Astrocyte (in vitro differentiated cells and primary cell): ENCODE data around the gene TNIP1. TPM values are rescaled to one million over a fixed set of nuclear protein-coding genes. Genes with fewer than 3 reads are reported as not detected.

Experiments used
- DNase-seq: peaks from one replicate; pipeline ENCODE4 v3.0.0-alpha.2; 2010; ENCODE audit warnings: low read depth
- FAIRE-seq: peaks from 2 replicates; lab custom pipeline; 2011; peaks lifted over from hg19 to GRCh38; lab: Jason Lieb, UNC
- H2AFZ ChIP-seq: 2 replicates; pipeline ENCODE4 v1.6.0; 2012; ENCODE audit warnings: low read depth, low read length, inconsistent platforms
- H3K27ac ChIP-seq: 2 replicates; pipeline ENCODE4 v1.5.1; 2011; ENCODE audit warnings: low read depth, low read length, inconsistent platforms
- H3K27me3 ChIP-seq: 2 replicates; pipeline ENCODE4 v1.6.0; 2011; ENCODE audit warnings: low read length, inconsistent platforms; ENCODE audit not compliant: insufficient read depth
- H3K36me3 ChIP-seq: 2 replicates; pipeline ENCODE4 v1.5.1; 2011; ENCODE audit warnings: low read length, inconsistent platforms; ENCODE audit not compliant: insufficient read depth
- H3K4me1 ChIP-seq: 2 replicates; pipeline ENCODE4 v1.5.1; 2011; ENCODE audit warnings: low read length, inconsistent platforms; ENCODE audit not compliant: insufficient read depth
- H3K4me2 ChIP-seq: 2 replicates; pipeline ENCODE4 v1.6.0; 2012; ENCODE audit warnings: low read length, inconsistent platforms
- H3K4me3 ChIP-seq: 2 replicates; pipeline ENCODE4 v1.5.1; 2011; ENCODE audit warnings: low read depth, mild to moderate bottlenecking, low read length, inconsistent platforms; ENCODE audit not compliant: insufficient read depth
- H3K79me2 ChIP-seq: 2 replicates; pipeline ENCODE4 v1.6.0; 2012; ENCODE audit warnings: mild to moderate bottlenecking, low read length, inconsistent platforms; ENCODE audit not compliant: insufficient read depth
- H3K9ac ChIP-seq: 2 replicates; pipeline ENCODE4 v1.6.0; 2012; ENCODE audit warnings: mild to moderate bottlenecking, low read length, inconsistent platforms
- H3K9me3 ChIP-seq: 2 replicates; pipeline ENCODE4 v1.5.1; 2012; ENCODE audit warnings: low read depth, mild to moderate bottlenecking, low read length, inconsistent platforms; ENCODE audit not compliant: insufficient read depth
- H4K20me1 ChIP-seq: 2 replicates; pipeline ENCODE4 v1.6.0; 2012; ENCODE audit warnings: low read length, inconsistent platforms; ENCODE audit not compliant: insufficient read depth
- H3K27ac Mint-ChIP-seq: one replicate; pipeline ENCODE4 v1.8.0; 2021; ENCODE audit warnings: mild to moderate bottlenecking, mixed read lengths; ENCODE audit not compliant: unreplicated experiment
- H3K27me3 Mint-ChIP-seq: one replicate; pipeline ENCODE4 v1.8.0; 2021; ENCODE audit warnings: low read depth, mixed read lengths; ENCODE audit not compliant: unreplicated experiment
- H3K36me3 Mint-ChIP-seq: one replicate; pipeline ENCODE4 v1.8.0; 2021; ENCODE audit warnings: low read depth, mixed read lengths; ENCODE audit not compliant: unreplicated experiment
- H3K4me1 Mint-ChIP-seq: one replicate; pipeline ENCODE4 v1.8.0; 2021; ENCODE audit warnings: low read depth, mixed read lengths; ENCODE audit not compliant: unreplicated experiment
- H3K4me3 Mint-ChIP-seq: one replicate; pipeline ENCODE4 v1.8.0; 2021; ENCODE audit warnings: mild to moderate bottlenecking, moderate library complexity, mixed read lengths; ENCODE audit not compliant: unreplicated experiment
- H3K9me3 Mint-ChIP-seq: one replicate; pipeline ENCODE4 v1.8.0; 2021; ENCODE audit warnings: mild to moderate bottlenecking, mixed read lengths; ENCODE audit not compliant: unreplicated experiment
- CTCF ChIP-seq: IDR thresholded peaks from 2 replicates; pipeline ENCODE4 v1.5.1; 2011; ENCODE audit warnings: low read depth, mild to moderate bottlenecking, inconsistent platforms, low read length, moderate library complexity; ENCODE audit not compliant: insufficient read depth
- EZH2 ChIP-seq: IDR thresholded peaks from 2 replicates; pipeline ENCODE4 v1.6.1; 2012; ENCODE audit warnings: mild to moderate bottlenecking, low read length, inconsistent platforms; ENCODE audit not compliant: insufficient read depth
- total RNA-seq: library from RNA; stranded (reverse); gene quantifications from 2 replicates; pipeline ENCODE4 v1.2.1, GENCODE V29; 2021

TNIP1 gene
- total RNA-seq, 1 donor from 2014 or later, result 119 TPM

GRCh38 chr5:150987746-150988145, 93.1 kb downstream of the TNIP1 start:
- no peaks in the 10 kb centered on the region for H3K4me1 ChIP-seq
- H3K4me1 Mint-ChIP-seq, result no peaks in the 10 kb centered on the region
- peaks cover 4% of the 10 kb centered on the region for H3K9me3 ChIP-seq
- no peak overlapping the region for H3K4me3 Mint-ChIP-seq
- no peaks in the 10 kb centered on the region for H3K79me2 ChIP-seq
- H3K36me3 ChIP-seq, result no peaks in the 10 kb centered on the region
- H3K9ac ChIP-seq, result no peak overlapping the region
- H3K27me3 ChIP-seq, result no peaks in the 10 kb centered on the region
- no peak for TF ChIP-seq CTCF
- TF ChIP-seq EZH2, result no peak
- H2AFZ ChIP-seq, result no peak overlapping the region
- FAIRE-seq (no peak), DNase-seq (no peak)
- H3K27ac ChIP-seq, result no peak overlapping the region
- H3K27ac Mint-ChIP-seq, result no peak overlapping the region
- no peaks in the 10 kb centered on the region for H3K36me3 Mint-ChIP-seq
- H3K4me2 ChIP-seq, result no peak overlapping the region
- H3K9me3 Mint-ChIP-seq, result peaks cover 26% of the 10 kb centered on the region
- H4K20me1 ChIP-seq, result no peaks in the 10 kb centered on the region
- no peaks in the 10 kb centered on the region for H3K27me3 Mint-ChIP-seq
- H3K4me3 ChIP-seq, result no peak overlapping the region

Other genes starting within 250 kb of the TNIP1 start
- gene IRGM, start 234.5 kb downstream of the TNIP1 start, total RNA-seq, result not detected in 2 replicates
- 7.7 and 9.2 TPM in 2 replicates for gene ZNF300, start 176.1 kb downstream of the TNIP1 start, total RNA-seq
- 12.2 and 15.6 TPM in 2 replicates for gene GPX3, start 60.4 kb downstream of the TNIP1 start, total RNA-seq
- gene ANXA6, start 76.7 kb upstream of the TNIP1 start, total RNA-seq, result 320 and 349 TPM in 2 replicates
- gene CCDC69, start 143.1 kb upstream of the TNIP1 start, total RNA-seq, result 2.0 and 4.1 TPM in 2 replicates
- 19.5 and 23.4 TPM in 2 replicates for gene GM2A, start 172.2 kb upstream of the TNIP1 start, total RNA-seq
- not detected in 2 replicates for gene SLC36A3, start 222.7 kb upstream of the TNIP1 start, total RNA-seq